HFFc6 (cell line): ENCODE results near the gene LRP4. TPM values are rescaled to one million over a fixed set of nuclear protein-coding genes. Genes with fewer than 3 reads are reported as not detected.
"Not testable (repeated sequence)": the region's sequence is repeated elsewhere in the genome, so short reads cannot be mapped to it uniquely, and the experiment has no call there.

Source experiments
- DNase-seq: peaks from one replicate; pipeline ENCODE4 v3.0.0-alpha.2; 2018
- H3K27ac Mint-ChIP-seq: 2 replicates; pipeline ENCODE4 v1.8.0; 2020; ENCODE audit warnings: mild to moderate bottlenecking, mixed read lengths
- H3K27me3 Mint-ChIP-seq: 2 replicates; pipeline ENCODE4 v1.8.0; 2021; ENCODE audit warnings: mild to moderate bottlenecking, moderate library complexity, mixed read lengths; ENCODE audit not compliant: insufficient read depth
- H3K36me3 Mint-ChIP-seq: 2 replicates; pipeline ENCODE4 v1.8.0; 2021; ENCODE audit warnings: low read depth, mixed read lengths
- H3K4me1 Mint-ChIP-seq: 2 replicates; pipeline ENCODE4 v1.8.0; 2020; ENCODE audit warnings: low read depth, mixed read lengths
- H3K4me3 Mint-ChIP-seq: 2 replicates; pipeline ENCODE4 v1.8.0; 2020; ENCODE audit warnings: mild to moderate bottlenecking, moderate library complexity, mixed read lengths
- H3K9me3 Mint-ChIP-seq: 2 replicates; pipeline ENCODE4 v1.8.0; 2020; ENCODE audit warnings: mild to moderate bottlenecking, mixed read lengths
- CTCF ChIP-seq: fragments of 200-600 bp; sonication (generic); IDR thresholded peaks from 2 replicates; pipeline ENCODE4 v1.5.0; 2021; ENCODE audit warnings: antibody characterized with exemption, mild to moderate bottlenecking
- long read RNA-seq: library from polyadenylated mRNA; unstranded; transcript quantifications from one replicate; pipeline ENCODE4 v2.0.0, GENCODE V29; 2019
- total RNA-seq, 6 experiments: library from RNA; stranded (reverse); fragmentation: NEBNext Ultra II Directional; extraction: Animal tissue kit (Norgen Biotek cat#: 25700); gene quantifications; 2 replicates in 1 of 6; 3 replicates in 5 of 6; pipeline ENCODE4 v1.2.3, GENCODE V29; 2021

The LRP4 gene, protein sequence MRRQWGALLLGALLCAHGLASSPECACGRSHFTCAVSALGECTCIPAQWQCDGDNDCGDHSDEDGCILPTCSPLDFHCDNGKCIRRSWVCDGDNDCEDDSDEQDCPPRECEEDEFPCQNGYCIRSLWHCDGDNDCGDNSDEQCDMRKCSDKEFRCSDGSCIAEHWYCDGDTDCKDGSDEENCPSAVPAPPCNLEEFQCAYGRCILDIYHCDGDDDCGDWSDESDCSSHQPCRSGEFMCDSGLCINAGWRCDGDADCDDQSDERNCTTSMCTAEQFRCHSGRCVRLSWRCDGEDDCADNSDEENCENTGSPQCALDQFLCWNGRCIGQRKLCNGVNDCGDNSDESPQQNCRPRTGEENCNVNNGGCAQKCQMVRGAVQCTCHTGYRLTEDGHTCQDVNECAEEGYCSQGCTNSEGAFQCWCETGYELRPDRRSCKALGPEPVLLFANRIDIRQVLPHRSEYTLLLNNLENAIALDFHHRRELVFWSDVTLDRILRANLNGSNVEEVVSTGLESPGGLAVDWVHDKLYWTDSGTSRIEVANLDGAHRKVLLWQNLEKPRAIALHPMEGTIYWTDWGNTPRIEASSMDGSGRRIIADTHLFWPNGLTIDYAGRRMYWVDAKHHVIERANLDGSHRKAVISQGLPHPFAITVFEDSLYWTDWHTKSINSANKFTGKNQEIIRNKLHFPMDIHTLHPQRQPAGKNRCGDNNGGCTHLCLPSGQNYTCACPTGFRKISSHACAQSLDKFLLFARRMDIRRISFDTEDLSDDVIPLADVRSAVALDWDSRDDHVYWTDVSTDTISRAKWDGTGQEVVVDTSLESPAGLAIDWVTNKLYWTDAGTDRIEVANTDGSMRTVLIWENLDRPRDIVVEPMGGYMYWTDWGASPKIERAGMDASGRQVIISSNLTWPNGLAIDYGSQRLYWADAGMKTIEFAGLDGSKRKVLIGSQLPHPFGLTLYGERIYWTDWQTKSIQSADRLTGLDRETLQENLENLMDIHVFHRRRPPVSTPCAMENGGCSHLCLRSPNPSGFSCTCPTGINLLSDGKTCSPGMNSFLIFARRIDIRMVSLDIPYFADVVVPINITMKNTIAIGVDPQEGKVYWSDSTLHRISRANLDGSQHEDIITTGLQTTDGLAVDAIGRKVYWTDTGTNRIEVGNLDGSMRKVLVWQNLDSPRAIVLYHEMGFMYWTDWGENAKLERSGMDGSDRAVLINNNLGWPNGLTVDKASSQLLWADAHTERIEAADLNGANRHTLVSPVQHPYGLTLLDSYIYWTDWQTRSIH (N-terminal part only)
- total RNA-seq: 1 to 10 TPM; 1.4 to 2.1 (median 1.8) TPM
- long read RNA-seq, partial matches to known transcripts: 0 of 1 reads
- long read RNA-seq, other reads (novel, unspliced or antisense): 1 of 1 reads

GRCh38 chr11:46918083-46918787, at the start of gene LRP4:
LRP4 (minus strand) TSS chr11:46918550; CDS start chr11:46918379, 171 bp downstream.
- Mint-ChIP-seq H3K36me3 (no peaks in the 10 kb centered on the region), H3K4me3 (peak within 1 kb of the TSS; percentile 91), H3K27me3 (peaks cover 18% of the 10 kb centered on the region), H3K9me3 (no peaks in the 10 kb centered on the region), H3K27ac (peak within 1 kb of the TSS; percentile 91), H3K4me1 (peaks cover 62% of the 10 kb centered on the region)
- DNase-seq: no peak
- no peak for TF ChIP-seq CTCF

- H3K36me3 Mint-ChIP-seq: peaks cover 5% of the 10 kb centered on the region; the same call in 1 of the 2 replicates
- H3K9me3 Mint-ChIP-seq: no peaks in the 10 kb centered on the region
- H3K27ac Mint-ChIP-seq: no peak overlapping the region
- no peak for DNase-seq
- no peaks in the 10 kb centered on the region; the same call in 1 of the 2 replicates for H3K27me3 Mint-ChIP-seq
- peaks cover 7% of the 10 kb centered on the region for H3K4me1 Mint-ChIP-seq
- no peak for TF ChIP-seq CTCF
- no peak overlapping the region for H3K4me3 Mint-ChIP-seq
These were observed 49.6 kb upstream of the LRP4 start for GRCh38 chr11:46967962-46968361.

GRCh38 chr11:46966773-46967172, 48.4 kb upstream of the LRP4 start:
- Mint-ChIP-seq H3K4me3 (no peak overlapping the region), H3K27me3 (no peaks in the 10 kb centered on the region; the same call in 1 of the 2 replicates), H3K9me3 (no peaks in the 10 kb centered on the region), H3K27ac (no peak overlapping the region), H3K36me3 (peaks cover 10% of the 10 kb centered on the region; the same call in 1 of the 2 replicates), H3K4me1 (peaks cover 7% of the 10 kb centered on the region)
- DNase-seq: no peak
- no peak for TF ChIP-seq CTCF

DNA sequence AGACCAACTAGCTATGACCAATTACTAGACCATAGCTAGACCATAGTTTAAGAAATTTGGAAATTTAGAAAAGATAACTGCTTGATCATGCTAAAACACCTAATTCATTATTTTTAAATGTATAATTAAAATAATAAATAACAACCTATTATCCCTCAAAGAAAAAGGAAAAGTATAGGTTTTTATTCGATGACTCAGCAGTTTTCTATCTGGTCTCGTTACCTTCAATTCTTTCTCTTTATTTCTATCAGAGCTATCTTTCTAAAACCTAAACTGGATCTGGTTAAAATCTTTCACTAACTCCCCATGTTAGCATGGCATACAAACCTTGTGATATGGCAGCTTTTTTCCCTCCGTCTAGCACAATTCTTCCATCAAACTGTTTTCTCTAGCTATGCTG, 45.5 kb upstream of the LRP4 start:
- no peak overlapping the region for H3K27ac Mint-ChIP-seq
- peaks cover 34% of the 10 kb centered on the region for H3K36me3 Mint-ChIP-seq
- DNase-seq: no peak

DNA sequence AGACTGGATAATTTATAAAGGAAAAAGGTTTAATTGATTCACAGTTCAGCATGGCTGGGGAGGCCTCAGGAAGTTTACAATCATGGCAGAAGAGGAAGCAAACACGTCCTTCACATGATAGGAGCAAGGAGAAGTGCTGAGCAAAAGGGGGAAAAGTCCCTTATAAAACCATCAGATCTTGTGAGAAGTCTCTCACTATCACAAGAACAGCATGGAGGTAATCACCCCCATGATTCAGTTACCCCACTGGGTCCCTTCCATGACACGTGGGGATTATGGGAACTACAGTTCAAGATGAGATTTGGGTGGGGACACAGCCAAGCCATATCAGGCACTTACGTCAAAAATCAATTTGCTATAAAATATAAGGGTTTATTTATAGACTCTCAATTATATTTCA, 43.5 kb upstream of the LRP4 start:
- H3K4me1 Mint-ChIP-seq, H3K9me3 Mint-ChIP-seq, H3K27ac Mint-ChIP-seq, DNase-seq, H3K27me3 Mint-ChIP-seq, H3K4me3 Mint-ChIP-seq: not testable (repeated sequence)
- peaks cover 39% of the 10 kb centered on the region for H3K36me3 Mint-ChIP-seq

More for the DNA sequence above, 45.5 kb upstream of the LRP4 start:
- Mint-ChIP-seq H3K4me3 (no peak overlapping the region), H3K27me3 (no peaks in the 10 kb centered on the region; the same call in 1 of the 2 replicates), H3K4me1 (peaks cover 7% of the 10 kb centered on the region), H3K9me3 (no peaks in the 10 kb centered on the region)
- TF ChIP-seq CTCF: no peak
